Measurements from ENCODE around the gene APOBEC4. TPM values are rescaled to one million over a fixed set of nuclear protein-coding genes. Genes with fewer than 3 reads are reported as not detected.

APOBEC4 gene
- total and polyA plus RNA-seq, 2 of the 13 experiments (the other 11 are each of a cell fraction or from before 2014, with no cell fraction given): not detected

DNA sequence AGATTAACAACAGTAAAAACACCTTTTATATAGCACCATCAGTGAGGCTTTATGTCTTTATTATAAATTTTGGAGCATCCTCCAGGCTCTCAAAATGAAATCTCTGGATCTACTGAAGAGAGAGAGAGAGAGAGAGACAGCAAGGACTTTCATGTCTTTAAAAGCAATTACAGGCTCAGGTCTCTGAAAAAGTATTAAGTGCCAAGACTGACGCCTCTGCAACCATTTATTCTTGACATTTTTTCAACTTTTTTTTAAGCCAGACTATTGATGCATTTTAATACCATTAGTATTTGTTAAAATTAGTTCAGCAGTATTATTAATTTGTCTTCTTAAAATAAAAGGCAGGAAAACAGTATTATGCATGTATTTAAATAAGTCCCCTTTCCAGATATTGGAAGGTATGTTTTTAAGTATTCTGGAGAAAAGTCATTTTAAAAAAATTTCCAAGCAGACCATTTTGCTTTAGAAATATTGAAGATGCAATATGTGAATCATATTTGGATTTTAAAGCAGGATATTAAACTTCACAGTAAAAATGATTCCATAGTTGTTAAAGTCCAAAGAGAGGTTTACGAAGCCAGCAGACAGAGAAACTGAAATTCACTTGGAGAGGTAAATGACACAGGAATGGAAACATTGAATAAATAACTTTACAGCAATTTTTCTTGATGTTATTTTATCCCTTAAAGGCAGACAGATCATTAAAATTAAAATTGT lies 35.4 kb upstream of the APOBEC4 start:
- no peaks in the 10 kb centered on the region for H3K9me3 ChIP-seq (ENCODE audit: low read length)
- ATAC-seq: no peak
- no peak overlapping the region for H3K4me2 ChIP-seq (ENCODE audit: low read depth, low read length)
- peaks cover 5% of the 10 kb centered on the region for H3K4me1 ChIP-seq (ENCODE audit: insufficient read depth, low read length)
- DNase-seq (ENCODE audit: low spot score): no peak
- BruUV-seq (replicated peaks): no TSS peak
- no peaks in the 10 kb centered on the region for H3K36me3 ChIP-seq (replicated peaks in 1 of 2; ENCODE audit: control insufficient read depth in 1 of 2, insufficient read depth in 2 of 2, low read length in 2 of 2)
- ChIA-PET POLR2A (no interaction called here), CTCF (ENCODE audit: low intra/inter-chr PET ratio, low total read pairs) (no interaction called here)
- in situ Hi-C loops (cut with HindIII; ENCODE audit: extremely low pct_ligation_motif_present, low pct_unique_long_range_greater_than_20kb) (no loop called here), intact Hi-C loops (cut with micrococcal nuclease; ENCODE audit: unreplicated experiment) (loop anchor here (10.0 kb wide), 1 partner anchor 54 kb away; the partner anchor contains the start of gene ARPC5)
- H3K27ac ChIP-seq (ENCODE audit: extremely low read length, insufficient read depth, low read length): no peak overlapping the region
- no peak overlapping the region for H3K4me3 ChIP-seq (replicated peaks in 1 of 3; ENCODE audit: insufficient read depth in 1 of 3, low read depth in 2 of 3, low read length in 3 of 3)
- no peak for TF ChIP-seq RBM22 (optimal IDR thresholded peaks at IDR 0.05; ENCODE audit: low read length)
- TF ChIP-seq, protein P1, sequence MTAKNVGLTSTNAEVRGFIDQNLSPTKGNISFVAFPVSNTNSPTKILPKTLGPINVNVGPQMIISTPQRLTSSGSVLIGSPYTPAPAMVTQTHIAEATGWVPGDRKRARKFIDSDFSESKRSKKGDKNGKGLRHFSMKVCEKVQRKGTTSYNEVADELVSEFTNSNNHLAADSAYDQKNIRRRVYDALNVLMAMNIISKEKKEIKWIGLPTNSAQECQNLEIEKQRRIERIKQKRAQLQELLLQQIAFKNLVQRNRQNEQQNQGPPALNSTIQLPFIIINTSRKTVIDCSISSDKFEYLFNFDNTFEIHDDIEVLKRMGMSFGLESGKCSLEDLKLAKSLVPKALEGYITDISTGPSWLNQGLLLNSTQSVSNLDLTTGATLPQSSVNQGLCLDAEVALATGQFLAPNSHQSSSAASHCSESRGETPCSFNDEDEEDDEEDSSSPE (CRISPR knock-in tag; IDR thresholded peaks at IDR 0.05): no peak
- TF ChIP-seq EHMT2 (IDR thresholded peaks at IDR 0.05; ENCODE audit: borderline replicate concordance, low read depth, low read length): no peak
- TF ChIP-seq BHLHE40 (IDR thresholded peaks at IDR 0.05; ENCODE audit: low read length): no peak
- TF ChIP-seq HMGA1 (CRISPR knock-in tag; conservative IDR thresholded peaks at IDR 0.05): no peak
- no peak for TF ChIP-seq KDM5A (IDR thresholded peaks at IDR 0.05; ENCODE audit: borderline replicate concordance, low read length)
- no peak for TF ChIP-seq CENPX (CRISPR knock-in tag; IDR thresholded peaks at IDR 0.05)
- no peak for TF ChIP-seq ZFP37 (CRISPR knock-in tag; IDR thresholded peaks at IDR 0.05; ENCODE audit: borderline replicate concordance)
- TF ChIP-seq MTA1 (CRISPR knock-in tag; IDR thresholded peaks at IDR 0.05; ENCODE audit: borderline replicate concordance): no peak
- TF ChIP-seq, protein P2, sequence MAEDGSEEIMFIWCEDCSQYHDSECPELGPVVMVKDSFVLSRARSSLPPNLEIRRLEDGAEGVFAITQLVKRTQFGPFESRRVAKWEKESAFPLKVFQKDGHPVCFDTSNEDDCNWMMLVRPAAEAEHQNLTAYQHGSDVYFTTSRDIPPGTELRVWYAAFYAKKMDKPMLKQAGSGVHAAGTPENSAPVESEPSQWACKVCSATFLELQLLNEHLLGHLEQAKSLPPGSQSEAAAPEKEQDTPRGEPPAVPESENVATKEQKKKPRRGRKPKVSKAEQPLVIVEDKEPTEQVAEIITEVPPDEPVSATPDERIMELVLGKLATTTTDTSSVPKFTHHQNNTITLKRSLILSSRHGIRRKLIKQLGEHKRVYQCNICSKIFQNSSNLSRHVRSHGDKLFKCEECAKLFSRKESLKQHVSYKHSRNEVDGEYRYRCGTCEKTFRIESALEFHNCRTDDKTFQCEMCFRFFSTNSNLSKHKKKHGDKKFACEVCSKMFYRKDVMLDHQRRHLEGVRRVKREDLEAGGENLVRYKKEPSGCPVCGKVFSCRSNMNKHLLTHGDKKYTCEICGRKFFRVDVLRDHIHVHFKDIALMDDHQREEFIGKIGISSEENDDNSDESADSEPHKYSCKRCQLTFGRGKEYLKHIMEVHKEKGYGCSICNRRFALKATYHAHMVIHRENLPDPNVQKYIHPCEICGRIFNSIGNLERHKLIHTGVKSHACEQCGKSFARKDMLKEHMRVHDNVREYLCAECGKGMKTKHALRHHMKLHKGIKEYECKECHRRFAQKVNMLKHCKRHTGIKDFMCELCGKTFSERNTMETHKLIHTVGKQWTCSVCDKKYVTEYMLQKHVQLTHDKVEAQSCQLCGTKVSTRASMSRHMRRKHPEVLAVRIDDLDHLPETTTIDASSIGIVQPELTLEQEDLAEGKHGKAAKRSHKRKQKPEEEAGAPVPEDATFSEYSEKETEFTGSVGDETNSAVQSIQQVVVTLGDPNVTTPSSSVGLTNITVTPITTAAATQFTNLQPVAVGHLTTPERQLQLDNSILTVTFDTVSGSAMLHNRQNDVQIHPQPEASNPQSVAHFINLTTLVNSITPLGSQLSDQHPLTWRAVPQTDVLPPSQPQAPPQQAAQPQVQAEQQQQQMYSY (CRISPR knock-in tag; IDR thresholded peaks at IDR 0.05): no peak
- no peak for TF ChIP-seq NKX3-1 (CRISPR knock-in tag; IDR thresholded peaks at IDR 0.05)
- H3K79me2 ChIP-seq (ENCODE audit: insufficient read depth, low read length): no peaks in the 10 kb centered on the region
- no peak for FAIRE-seq
- H4K20me1 ChIP-seq (ENCODE audit: insufficient read depth, low read length): no peaks in the 10 kb centered on the region
- no peak overlapping the region for H3K9ac ChIP-seq (ENCODE audit: insufficient read depth, low read depth, low read length)
- 95% methylated on average over 2 of the region's 2 CpGs for WGBS (ENCODE audit: low lambda C conversion rate)
- no peak overlapping the region for H2AFZ ChIP-seq (ENCODE audit: low read length)
- no peaks in the 10 kb centered on the region for H3K27me3 ChIP-seq (ENCODE audit: control insufficient read depth in 1 of 2, insufficient read depth in 2 of 2, low read length in 2 of 2)
